ENCODE results near the gene TBX2.

The TBX2 gene

DNA sequence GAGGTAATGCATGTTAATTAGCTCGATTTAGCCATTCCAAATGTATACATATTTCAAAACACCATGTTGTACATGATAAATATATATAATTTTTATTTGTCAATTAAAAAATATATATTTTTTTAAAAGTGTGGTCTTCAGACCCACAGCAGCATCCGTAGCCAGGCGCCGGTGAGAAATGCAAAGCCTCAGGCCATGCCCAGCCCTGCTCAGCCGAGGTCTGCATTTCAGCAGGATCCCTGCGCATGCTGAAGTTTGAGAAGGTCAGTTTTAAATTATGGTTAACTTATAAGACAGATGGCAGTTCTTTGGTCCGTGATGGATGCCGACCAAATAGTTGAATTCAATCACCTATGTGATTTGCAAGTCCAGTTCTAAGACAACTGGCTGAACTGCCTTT, 28.0 kb upstream of the TBX2 start:
- no peak overlapping the region for H3K4me3 ChIP-seq (ENCODE audit: low read depth, low read length)
- DNase-seq (ENCODE audit: low read depth), result no peak
- TF ChIP-seq, protein P1, sequence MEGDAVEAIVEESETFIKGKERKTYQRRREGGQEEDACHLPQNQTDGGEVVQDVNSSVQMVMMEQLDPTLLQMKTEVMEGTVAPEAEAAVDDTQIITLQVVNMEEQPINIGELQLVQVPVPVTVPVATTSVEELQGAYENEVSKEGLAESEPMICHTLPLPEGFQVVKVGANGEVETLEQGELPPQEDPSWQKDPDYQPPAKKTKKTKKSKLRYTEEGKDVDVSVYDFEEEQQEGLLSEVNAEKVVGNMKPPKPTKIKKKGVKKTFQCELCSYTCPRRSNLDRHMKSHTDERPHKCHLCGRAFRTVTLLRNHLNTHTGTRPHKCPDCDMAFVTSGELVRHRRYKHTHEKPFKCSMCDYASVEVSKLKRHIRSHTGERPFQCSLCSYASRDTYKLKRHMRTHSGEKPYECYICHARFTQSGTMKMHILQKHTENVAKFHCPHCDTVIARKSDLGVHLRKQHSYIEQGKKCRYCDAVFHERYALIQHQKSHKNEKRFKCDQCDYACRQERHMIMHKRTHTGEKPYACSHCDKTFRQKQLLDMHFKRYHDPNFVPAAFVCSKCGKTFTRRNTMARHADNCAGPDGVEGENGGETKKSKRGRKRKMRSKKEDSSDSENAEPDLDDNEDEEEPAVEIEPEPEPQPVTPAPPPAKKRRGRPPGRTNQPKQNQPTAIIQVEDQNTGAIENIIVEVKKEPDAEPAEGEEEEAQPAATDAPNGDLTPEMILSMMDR (conservative IDR thresholded peaks at IDR 0.05; ENCODE audit: low read depth, low read length), result no peak

- DNase-seq (ENCODE audit: low read depth), result no peak
- TF ChIP-seq, protein P1 (conservative IDR thresholded peaks at IDR 0.05; ENCODE audit: low read depth, low read length), result no peak
- H3K4me3 ChIP-seq (ENCODE audit: low read depth, low read length), result no peak overlapping the region
Observed at GRCh38 chr17:61372436-61372835, 27.2 kb upstream of the TBX2 start.

DNA sequence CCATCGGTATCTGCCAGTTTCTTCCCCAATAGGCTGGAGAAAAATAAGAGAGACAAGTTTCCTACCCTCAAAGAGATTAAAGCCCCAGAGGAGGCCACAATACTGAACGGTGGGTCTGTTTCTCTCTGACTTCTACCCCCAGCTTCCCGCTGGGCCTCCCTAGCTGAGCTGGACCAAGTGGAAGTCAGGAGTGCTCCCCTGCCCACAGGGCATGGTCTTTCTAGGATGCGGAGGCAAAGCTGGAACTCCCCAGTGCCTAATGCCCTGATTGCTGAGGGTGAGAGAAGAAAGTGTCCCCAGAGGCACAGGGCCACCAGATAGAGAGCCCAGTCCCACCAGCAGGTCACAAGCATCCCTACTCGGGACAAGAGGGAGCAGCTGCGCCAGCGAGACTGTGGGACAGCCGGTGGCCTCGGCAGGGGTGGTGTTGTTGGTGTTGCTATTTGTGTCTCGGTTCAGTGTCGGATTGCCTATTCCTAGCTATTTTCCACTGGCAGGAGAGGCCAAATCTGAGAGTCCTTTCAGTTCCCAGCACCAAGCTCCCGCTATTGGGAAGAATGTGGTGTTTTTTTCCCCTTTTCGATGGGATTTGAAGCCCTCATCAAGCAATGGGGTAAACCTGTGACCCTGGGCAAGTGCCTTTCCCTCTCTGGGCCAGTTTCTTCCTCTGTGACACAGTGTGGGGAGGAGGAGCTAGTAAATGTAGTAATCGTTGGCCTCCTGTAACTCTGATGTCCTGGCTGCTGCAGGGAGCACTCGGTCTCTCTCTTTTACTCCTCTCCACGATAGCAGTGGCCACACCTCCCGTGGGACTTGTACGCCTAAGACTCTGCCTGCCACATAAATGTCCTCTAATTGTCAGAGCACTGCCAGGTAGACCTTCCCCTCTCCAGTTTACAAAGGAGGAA, 22.5 kb upstream of the TBX2 start:
- DNase-seq (ENCODE audit: low read depth), result no peak
- H3K4me3 ChIP-seq (ENCODE audit: low read depth, low read length), result no peak overlapping the region

DNA sequence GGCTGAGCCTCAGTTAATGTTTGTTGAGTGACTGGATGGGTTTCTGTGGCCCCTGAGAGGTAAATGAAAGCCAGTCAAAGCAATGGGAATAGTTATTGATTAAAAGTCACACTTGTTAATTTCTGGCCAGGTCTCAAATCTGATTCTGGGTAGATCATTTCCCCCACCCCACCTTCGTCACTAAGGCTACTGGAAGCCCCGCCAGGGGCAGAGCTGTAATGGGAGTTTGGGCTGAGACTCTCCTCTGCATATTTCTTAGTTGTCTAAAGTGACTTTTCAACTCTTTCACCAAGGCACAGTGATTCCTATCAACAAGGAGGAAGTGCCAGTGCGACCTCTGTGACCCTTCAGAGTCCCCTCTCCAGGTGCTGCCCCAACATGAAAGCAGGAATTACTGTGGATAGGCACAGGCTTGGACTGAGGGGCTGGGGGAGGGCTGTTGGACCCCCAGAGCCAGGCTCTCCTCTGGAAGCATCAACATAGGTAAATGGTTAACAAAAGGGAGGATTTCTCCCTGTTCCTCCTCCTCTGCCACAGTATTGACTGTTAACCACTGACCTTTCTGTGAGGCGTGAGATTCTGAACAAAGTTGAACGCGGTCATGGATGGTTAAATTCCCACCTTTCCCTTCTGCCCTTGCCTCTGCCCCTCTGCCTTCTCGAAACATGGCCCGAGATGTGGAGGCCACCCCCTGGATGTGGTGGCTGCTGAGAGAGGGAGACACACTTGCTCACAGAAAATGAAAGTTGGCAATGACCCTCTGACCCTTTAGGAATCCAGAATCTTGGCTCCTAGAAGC, 20.8 kb upstream of the TBX2 start:
- no peak overlapping the region for H3K4me3 ChIP-seq (ENCODE audit: low read depth, low read length)
- no peak for DNase-seq (ENCODE audit: low read depth)
- TF ChIP-seq, protein P1 (conservative IDR thresholded peaks at IDR 0.05; ENCODE audit: low read depth, low read length), result no peak

More for the DNA sequence above, 22.5 kb upstream of the TBX2 start:
- TF ChIP-seq, protein P1 (conservative IDR thresholded peaks at IDR 0.05; ENCODE audit: low read depth, low read length), result no peak

DNA sequence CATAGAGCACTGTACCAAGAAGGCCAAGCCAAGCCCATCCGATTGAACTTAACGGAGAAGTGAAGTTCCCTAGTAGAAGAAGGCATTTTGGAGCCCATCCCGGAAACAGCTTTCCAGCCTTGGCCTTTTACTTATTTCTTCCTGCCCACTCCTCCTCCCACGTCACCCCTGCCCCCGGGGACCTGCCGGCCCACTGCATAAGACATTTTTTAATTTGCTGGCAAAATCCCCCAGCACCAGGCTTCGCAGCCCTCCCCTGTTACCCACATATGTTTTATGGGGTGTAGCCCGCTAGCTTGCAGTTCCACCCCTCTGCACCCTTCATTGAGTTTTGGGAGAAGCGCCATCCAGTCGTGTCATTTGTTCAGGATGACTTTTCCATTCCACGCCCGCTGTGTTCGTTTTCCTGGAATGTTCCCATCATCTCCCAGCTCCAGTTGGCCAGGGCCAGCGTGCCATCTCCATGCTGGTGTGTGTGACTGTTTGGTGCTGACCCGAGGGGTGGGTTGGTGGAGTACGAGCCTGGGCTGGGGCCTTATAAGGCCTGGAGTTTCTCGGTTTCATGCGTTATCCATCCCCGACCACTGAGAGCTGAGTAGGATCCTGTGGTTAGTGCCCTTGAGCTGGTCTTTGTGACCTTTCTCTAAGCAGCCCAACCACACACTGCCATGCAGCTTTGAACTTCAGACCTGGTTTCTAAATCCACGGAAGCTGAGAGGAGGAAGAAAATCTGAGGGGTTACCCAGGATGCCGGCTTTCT, 20.0 kb upstream of the TBX2 start:
- TF ChIP-seq, protein P1 (conservative IDR thresholded peaks at IDR 0.05; ENCODE audit: low read depth, low read length), result no peak
- DNase-seq (ENCODE audit: low read depth), result no peak

GRCh38 chr17:61380217-61380835, 19.3 kb upstream of the TBX2 start:
- no peak for DNase-seq (ENCODE audit: low read depth)
- H3K4me3 ChIP-seq (ENCODE audit: low read depth, low read length), result no peak overlapping the region
- TF ChIP-seq, protein P1 (conservative IDR thresholded peaks at IDR 0.05; ENCODE audit: low read depth, low read length), result no peak

More for the DNA sequence above, 20.0 kb upstream of the TBX2 start:
- no peak overlapping the region for H3K4me3 ChIP-seq (ENCODE audit: low read depth, low read length)

Data from choroid plexus epithelial cell (primary cell).